GM18907 (cell line): ENCODE results near the gene TMEM47.

Source experiments
- ATAC-seq: cut with Tn5 transposase; IDR thresholded peaks from one replicate; pipeline ENCODE4 v1.9.1; 2021; ENCODE audit warnings: mild to moderate bottlenecking, moderate library complexity; ENCODE audit not compliant: unreplicated experiment

Gene TMEM47

GRCh38 chrX:34656842-34657725 is at the start of gene TMEM47:
Gene TMEM47 (minus strand): TSS chrX:34657285. CDS start chrX:34657029, 256 bp downstream.
- no peak for ATAC-seq

- ATAC-seq, result no peak
Observed at GRCh38 chrX:34687095-34687494, 30.0 kb upstream of the TMEM47 start.

GRCh38 chrX:34659575-34659974 is 2.5 kb upstream of the TMEM47 start:
- no peak for ATAC-seq

- no peak for ATAC-seq
Observed at GRCh38 chrX:34658326-34658725, 1.2 kb upstream of the TMEM47 start.

GRCh38 chrX:34657726-34658070 is 613 bp upstream of the TMEM47 start:
- no peak for ATAC-seq

- ATAC-seq, result no peak
Observed at GRCh38 chrX:34656467-34656841, 631 bp downstream of the TMEM47 start.

- ATAC-seq, result no peak
Observed at GRCh38 chrX:34655501-34656455, 1.3 kb downstream of the TMEM47 start.

GRCh38 chrX:34654696-34655490 is 2.2 kb downstream of the TMEM47 start:
- no peak for ATAC-seq

- ATAC-seq, result no peak
Observed at GRCh38 chrX:34653811-34654210, 3.3 kb downstream of the TMEM47 start.

- ATAC-seq, result no peak
Observed at GRCh38 chrX:34642849-34643248, 14.2 kb downstream of the TMEM47 start.

- no peak for ATAC-seq
Observed at GRCh38 chrX:34638116-34638515, 19.0 kb downstream of the TMEM47 start.

- ATAC-seq, result no peak
Observed at GRCh38 chrX:34634349-34634748, 22.7 kb downstream of the TMEM47 start.

GRCh38 chrX:34632384-34632783 is 24.7 kb downstream of the TMEM47 start:
- no peak for ATAC-seq

- ATAC-seq, result no peak
Observed at GRCh38 chrX:34631479-34632220, 25.4 kb downstream of the TMEM47 start.

GRCh38 chrX:34629572-34629971 is 27.5 kb downstream of the TMEM47 start:
- no peak for ATAC-seq

GRCh38 chrX:34624416-34624815 is 32.7 kb downstream of the TMEM47 start:
- no peak for ATAC-seq

GRCh38 chrX:34619920-34620319 is 37.2 kb downstream of the TMEM47 start:
- no peak for ATAC-seq

GRCh38 chrX:34612036-34612435 is 45.0 kb downstream of the TMEM47 start:
- no peak for ATAC-seq

- no peak for ATAC-seq
Observed at GRCh38 chrX:34598362-34598761, 58.7 kb downstream of the TMEM47 start.

GRCh38 chrX:34586936-34587335 is 70.1 kb downstream of the TMEM47 start:
- no peak for ATAC-seq
